Tibial artery (tissue), 4 donors: ENCODE data around the gene LYZL1.

ENCODE experiments used
- DNase-seq, 2 donors: peaks; one replicate each; pipeline ENCODE4 v3.0.0-alpha.2; 2019
- H3K27ac ChIP-seq, 2 donors: fragments of 200-600 bp; sonication (generic) in 1 of 2; 1 replicate in 1 of 2; 2 replicates in 1 of 2; pipeline ENCODE4 v1.5.1; 2018 to 2019; ENCODE audit warnings: mild to moderate bottlenecking in 1 of 2
- H3K27me3 ChIP-seq, 2 donors: fragments of 200-600 bp; sonication (generic) in 1 of 2; one replicate each; pipeline versions ENCODE4 v1.5.1 to v1.6.0; 2016 to 2019
- H3K36me3 ChIP-seq, 3 donors: fragments of 200-600 bp; sonication (generic) in 2 of 3; one replicate each; pipeline ENCODE4 v1.5.1; 2016 to 2019; ENCODE audit warnings: mild to moderate bottlenecking in 2 of 3
- H3K4me1 ChIP-seq, 4 donors: fragments of 200-600 bp; sonication (generic) in 2 of 4; 1 replicate in 3 of 4; 2 replicates in 1 of 4; pipeline ENCODE4 v1.5.1; 2016 to 2019
- H3K4me3 ChIP-seq, 2 donors: fragments of 200-600 bp; sonication (generic) in 1 of 2; 1 replicate in 1 of 2; 2 replicates in 1 of 2; pipeline ENCODE4 v1.5.1; 2018 to 2019; ENCODE audit warnings: mild to moderate bottlenecking in 2 of 2
- H3K9me3 ChIP-seq, 3 donors: fragments of 200-600 bp; sonication (generic) in 1 of 3; one replicate each; pipeline ENCODE4 v1.5.1; 2016 to 2019
- CTCF ChIP-seq, 2 experiments: fragments of 200-600 bp in 1 of 2; fragments of 450-650 bp in 1 of 2; IDR thresholded peaks; one replicate each; pipeline ENCODE4 v1.5.1; 2017 to 2019; ENCODE audit warnings: antibody characterized with exemption in 2 of 2, mild to moderate bottlenecking in 1 of 2, moderate library complexity in 1 of 2
- intact Hi-C: fragments of 100-400 bp; cut with DNase I; formaldehyde crosslinking; loops from one replicate; pipeline ENCODE4 v1.15.0; 2023; ENCODE audit warnings: low total_unique reads

Gene LYZL1

GRCh38 chr10:29244978-29245377 lies 43.9 kb upstream of the LYZL1 start:
- TF ChIP-seq CTCF (IDR thresholded peaks at IDR 0.05): no peak
- no peak for DNase-seq
- H3K27me3 ChIP-seq: peaks cover 0 to 5% of the 10 kb centered on the region in 2 donors
- no peaks in the 10 kb centered on the region for H3K9me3 ChIP-seq
- no peak overlapping the region for H3K4me3 ChIP-seq
- no peak overlapping the region for H3K27ac ChIP-seq
- intact Hi-C loops: no loop called here
- no peaks in the 10 kb centered on the region for H3K4me1 ChIP-seq
- no peaks in the 10 kb centered on the region for H3K36me3 ChIP-seq

- Histone ChIP-seq H3K36me3 (no peaks in the 10 kb centered on the region), H3K27me3 (peaks cover 0 to 8% of the 10 kb centered on the region in 2 donors), H3K27ac (no peak overlapping the region), H3K9me3 (no peaks in the 10 kb centered on the region), H3K4me3 (no peak overlapping the region), H3K4me1 (no peaks in the 10 kb centered on the region)
- no peak for DNase-seq
- intact Hi-C loops: no loop called here
- TF ChIP-seq CTCF (IDR thresholded peaks at IDR 0.05): no peak
These were observed 43.4 kb upstream of the LYZL1 start for GRCh38 chr10:29245476-29245875.

- intact Hi-C loops: no loop called here
- Histone ChIP-seq H3K4me1 (no peaks in the 10 kb centered on the region), H3K9me3 (no peaks in the 10 kb centered on the region), H3K27ac (no peak overlapping the region), H3K27me3 (peaks cover 0 to 10% of the 10 kb centered on the region in 2 donors), H3K4me3 (no peak overlapping the region), H3K36me3 (no peaks in the 10 kb centered on the region)
- DNase-seq: no peak
- TF ChIP-seq CTCF (IDR thresholded peaks at IDR 0.05): no peak
These were observed 42.4 kb upstream of the LYZL1 start for GRCh38 chr10:29246449-29246848.

- H3K36me3 ChIP-seq: no peaks in the 10 kb centered on the region
These were observed 40.7 kb upstream of the LYZL1 start for GRCh38 chr10:29248158-29248557.

GRCh38 chr10:29249018-29249417 lies 39.9 kb upstream of the LYZL1 start:
- DNase-seq: no peak
- Histone ChIP-seq H3K9me3 (no peaks in the 10 kb centered on the region), H3K27ac (no peak overlapping the region), H3K36me3 (no peaks in the 10 kb centered on the region), H3K27me3 (peaks cover 0 to 21% of the 10 kb centered on the region in 2 donors), H3K4me3 (no peak overlapping the region), H3K4me1 (peaks cover 0 to 5% (median 0%) of the 10 kb centered on the region in 4 donors)
- intact Hi-C loops: no loop called here
- no peak for TF ChIP-seq CTCF (IDR thresholded peaks at IDR 0.05)

More at GRCh38 chr10:29248158-29248557, 40.7 kb upstream of the LYZL1 start:
- intact Hi-C loops: no loop called here
- Histone ChIP-seq H3K27ac (no peak overlapping the region), H3K4me1 (peaks cover 0 to 5% (median 0%) of the 10 kb centered on the region in 4 donors), H3K27me3 (peaks cover 0 to 21% of the 10 kb centered on the region in 2 donors), H3K4me3 (no peak overlapping the region), H3K9me3 (no peaks in the 10 kb centered on the region)
- no peak for TF ChIP-seq CTCF (IDR thresholded peaks at IDR 0.05)
- no peak for DNase-seq

GRCh38 chr10:29250066-29250465 lies 38.8 kb upstream of the LYZL1 start:
- no peak for TF ChIP-seq CTCF (IDR thresholded peaks at IDR 0.05)
- DNase-seq: no peak
- no peak overlapping the region for H3K4me3 ChIP-seq
- H3K27ac ChIP-seq: no peak overlapping the region
- no peaks in the 10 kb centered on the region for H3K9me3 ChIP-seq
- intact Hi-C loops: no loop called here
- H3K4me1 ChIP-seq: peaks cover 0 to 5% (median 0%) of the 10 kb centered on the region in 4 donors
- peaks cover 0 to 21% of the 10 kb centered on the region in 2 donors for H3K27me3 ChIP-seq
- H3K36me3 ChIP-seq: no peaks in the 10 kb centered on the region
